Urinary bladder (tissue), 4 donors: ENCODE data around the gene KRT83. TPM values are rescaled to one million over a fixed set of nuclear protein-coding genes. Genes with fewer than 3 reads are reported as not detected.

Source experiments
- DNase-seq: peaks from one replicate; pipeline ENCODE4 v3.0.0-alpha.2; 2015; ENCODE audit errors: extremely low spot score
- H3K27ac ChIP-seq: one replicate; pipeline ENCODE4 v1.5.1; 2013; ENCODE audit warnings: low read depth, mild to moderate bottlenecking, moderate library complexity
- H3K36me3 ChIP-seq: one replicate; pipeline ENCODE4 v1.6.1; 2013; ENCODE audit warnings: mild to moderate bottlenecking, moderate library complexity; ENCODE audit not compliant: insufficient read depth
- H3K4me1 ChIP-seq: one replicate; pipeline ENCODE4 v1.6.1; 2013; ENCODE audit warnings: mild to moderate bottlenecking, moderate library complexity; ENCODE audit not compliant: insufficient read depth
- H3K4me3 ChIP-seq: one replicate; pipeline ENCODE4 v1.5.1; 2013; ENCODE audit warnings: low read depth, low read length
- WGBS: extraction: QIAGEN DNeasy Blood & Tissue Kit; methylation state at CpG from one replicate; pipeline ENCODE4 v1.1.7; 2013; 5-methylcytosine and 5-hydroxymethylcytosine counted together
- polyA plus RNA-seq: library from polyadenylated mRNA; stranded (reverse); fragments of 200-250 nt; gene quantifications from one replicate; pipeline ENCODE4 v1.2.3, GENCODE V29; 2013
- total RNA-seq: library from RNA; depleted of rRNA; stranded (reverse); fragments of >200 nt; gene quantifications from one replicate; pipeline ENCODE4 v1.2.3, GENCODE V29; 2014
- donor health status: healthy with polysubstance abuse.
- donor health status: healthy.

Gene KRT83
- total RNA-seq (not detected), polyA plus RNA-seq (not detected)

- DNase-seq = no peak
- WGBS = 72% methylated on average over 35 of the region's 35 CpGs
- H3K27ac ChIP-seq = no peak within 1 kb of the TSS
- H3K4me3 ChIP-seq = no peak within 1 kb of the TSS
- no peaks in the 10 kb centered on the region for H3K4me1 ChIP-seq
- no peaks in the 10 kb centered on the region for H3K36me3 ChIP-seq
Measured at GRCh38 chr12:52320784-52321400, at the start of gene KRT83. KRT83 (minus strand) TSS chr12:52321398; CDS start chr12:52321335, 63 bp downstream.

GRCh38 chr12:52369809-52370208 is 48.6 kb upstream of the KRT83 start:
- no peak for DNase-seq
- WGBS = 81% methylated on average over 6 of the region's 6 CpGs
- Histone ChIP-seq H3K36me3 (no peaks in the 10 kb centered on the region), H3K4me3 (no peak overlapping the region), H3K27ac (no peak overlapping the region), H3K4me1 (no peaks in the 10 kb centered on the region)

- Histone ChIP-seq H3K27ac (no peak overlapping the region), H3K4me3 (no peak overlapping the region), H3K36me3 (no peaks in the 10 kb centered on the region), H3K4me1 (no peaks in the 10 kb centered on the region)
- no peak for DNase-seq
- WGBS = 77% methylated on average over 3 of the region's 3 CpGs
Measured at GRCh38 chr12:52369211-52369610, 48.0 kb upstream of the KRT83 start.

GRCh38 chr12:52368508-52368907 is 47.3 kb upstream of the KRT83 start:
- Histone ChIP-seq H3K4me1 (no peaks in the 10 kb centered on the region), H3K4me3 (no peak overlapping the region), H3K36me3 (no peaks in the 10 kb centered on the region), H3K27ac (no peak overlapping the region)
- DNase-seq = no peak
- 70% methylated on average over 3 of the region's 3 CpGs for WGBS

- no peak overlapping the region for H3K27ac ChIP-seq
- H3K4me3 ChIP-seq = no peak overlapping the region
- H3K4me1 ChIP-seq = no peaks in the 10 kb centered on the region
- no peaks in the 10 kb centered on the region for H3K36me3 ChIP-seq
- WGBS = 90% methylated on average over 6 of the region's 6 CpGs
- DNase-seq = no peak
Measured at GRCh38 chr12:52367876-52368275, 46.7 kb upstream of the KRT83 start.

- Histone ChIP-seq H3K27ac (no peak within 1 kb of the TSS), H3K36me3 (no peaks in the 10 kb centered on the region), H3K4me1 (no peaks in the 10 kb centered on the region), H3K4me3 (no peak within 1 kb of the TSS)
- 86% methylated on average over 42 of the region's 42 CpGs for WGBS
- no peak for DNase-seq
Measured at GRCh38 chr12:52366738-52367485, 45.7 kb upstream of the KRT83 start, which contains the start of gene KRT85. KRT85 (minus strand) TSS chr12:52367481; CDS start chr12:52367405, 76 bp downstream.

GRCh38 chr12:52364901-52365489 is 43.8 kb upstream of the KRT83 start:
- 87% methylated on average over 14 of the region's 14 CpGs for WGBS
- no peaks in the 10 kb centered on the region for H3K4me1 ChIP-seq
- DNase-seq = no peak

GRCh38 chr12:52364061-52364460 is 42.9 kb upstream of the KRT83 start:
- Histone ChIP-seq H3K27ac (no peak overlapping the region), H3K36me3 (no peaks in the 10 kb centered on the region), H3K4me1 (no peaks in the 10 kb centered on the region), H3K4me3 (no peak overlapping the region)
- WGBS = 87% methylated on average over 7 of the region's 7 CpGs
- no peak for DNase-seq

More at GRCh38 chr12:52364901-52365489, 43.8 kb upstream of the KRT83 start:
- H3K27ac ChIP-seq = no peak overlapping the region
- H3K36me3 ChIP-seq = no peaks in the 10 kb centered on the region
- H3K4me3 ChIP-seq = no peak overlapping the region

GRCh38 chr12:52363111-52363679 is 42.0 kb upstream of the KRT83 start:
- 96% methylated on average over 12 of the region's 12 CpGs for WGBS
- Histone ChIP-seq H3K4me1 (no peaks in the 10 kb centered on the region), H3K4me3 (no peak overlapping the region), H3K36me3 (no peaks in the 10 kb centered on the region), H3K27ac (no peak overlapping the region)
- DNase-seq = no peak

GRCh38 chr12:52362118-52362726 is 41.0 kb upstream of the KRT83 start:
- no peaks in the 10 kb centered on the region for H3K36me3 ChIP-seq
- WGBS = 87% methylated on average over 11 of the region's 11 CpGs
- H3K4me1 ChIP-seq = no peaks in the 10 kb centered on the region
- no peak overlapping the region for H3K27ac ChIP-seq
- DNase-seq = no peak
- H3K4me3 ChIP-seq = no peak overlapping the region

GRCh38 chr12:52361553-52361952 is 40.4 kb upstream of the KRT83 start:
- no peak for DNase-seq
- 93% methylated on average over 1 of the region's 1 CpG for WGBS
- no peak overlapping the region for H3K4me3 ChIP-seq
- H3K4me1 ChIP-seq = no peaks in the 10 kb centered on the region
- H3K36me3 ChIP-seq = no peaks in the 10 kb centered on the region
- H3K27ac ChIP-seq = no peak overlapping the region

GRCh38 chr12:52360663-52361271 is 39.6 kb upstream of the KRT83 start:
- 90% methylated on average over 13 of the region's 13 CpGs for WGBS
- Histone ChIP-seq H3K27ac (no peak overlapping the region), H3K4me1 (no peaks in the 10 kb centered on the region), H3K36me3 (no peaks in the 10 kb centered on the region), H3K4me3 (no peak overlapping the region)
- no peak for DNase-seq

GRCh38 chr12:52360106-52360662 is 39.0 kb upstream of the KRT83 start:
- H3K27ac ChIP-seq = no peak overlapping the region
- 89% methylated on average over 7 of the region's 7 CpGs for WGBS
- DNase-seq = no peak
- H3K4me1 ChIP-seq = no peaks in the 10 kb centered on the region
- H3K36me3 ChIP-seq = no peaks in the 10 kb centered on the region
- H3K4me3 ChIP-seq = no peak overlapping the region
